Stimulated activated CD4-positive, alpha-beta T cell treated with anti-CD3 and anti-CD28 coated beads, Interleukin-4, amount 100 ng/mL, for 48 hours (primary cell): Measurements from ENCODE around the gene R3HDM2.
A peak's percentile ranks its signal among the peaks of the same experiment; 100 is the strongest.
"Not testable (repeated sequence)": the region's sequence is repeated elsewhere in the genome, so short reads cannot be mapped to it uniquely, and the experiment has no call there.

Source experiments
- DNase-seq, 2 donors: peaks; one replicate each; pipeline ENCODE4 v3.0.0-alpha.2; 2020; ENCODE audit warnings: low read depth in 2 of 2

R3HDM2 gene

GRCh38 chr12:57329219-57329618 is 101.6 kb downstream of the R3HDM2 start:
- DNase-seq, result no peak

- no peak for DNase-seq
These were observed 105.4 kb downstream of the R3HDM2 start for GRCh38 chr12:57325395-57325794.

GRCh38 chr12:57323416-57323815 is 107.4 kb downstream of the R3HDM2 start:
- DNase-seq, result no peak

GRCh38 chr12:57320639-57321038 is 110.2 kb downstream of the R3HDM2 start:
- no peak for DNase-seq

GRCh38 chr12:57319678-57320469 is 111.0 kb downstream of the R3HDM2 start:
- no peak for DNase-seq

- DNase-seq, result no peak
These were observed 115.2 kb downstream of the R3HDM2 start for GRCh38 chr12:57315681-57316080.

- DNase-seq, result not testable (repeated sequence)
These were observed 118.6 kb downstream of the R3HDM2 start for GRCh38 chr12:57312287-57312686.

GRCh38 chr12:57309420-57309819 is 121.4 kb downstream of the R3HDM2 start:
- DNase-seq, result no peak

GRCh38 chr12:57300961-57301584 is 129.8 kb downstream of the R3HDM2 start:
- no peak for DNase-seq

GRCh38 chr12:57299514-57300016 is 131.3 kb downstream of the R3HDM2 start:
- no peak for DNase-seq

GRCh38 chr12:57296291-57296690 is 134.6 kb downstream of the R3HDM2 start:
- no peak for DNase-seq

- not testable (repeated sequence) for DNase-seq
These were observed 148.8 kb downstream of the R3HDM2 start for GRCh38 chr12:57282073-57282472.

- peak; percentile 53 to 70 for DNase-seq
These were observed 150.4 kb downstream of the R3HDM2 start for GRCh38 chr12:57280211-57281062.

GRCh38 chr12:57278465-57279381 is 152.1 kb downstream of the R3HDM2 start:
- DNase-seq, result no peak

GRCh38 chr12:57276935-57277563 is 153.8 kb downstream of the R3HDM2 start:
- DNase-seq, result peak in 1 of 2 donors; percentile 10

- DNase-seq, result not testable (repeated sequence)
These were observed 154.6 kb downstream of the R3HDM2 start for GRCh38 chr12:57276233-57276632.

- no peak for DNase-seq
These were observed 157.3 kb downstream of the R3HDM2 start for GRCh38 chr12:57273516-57273915.

- DNase-seq, result no peak
These were observed 158.3 kb downstream of the R3HDM2 start for GRCh38 chr12:57272337-57273151.

GRCh38 chr12:57270966-57271470 is 159.8 kb downstream of the R3HDM2 start:
- DNase-seq, result no peak
